Renal cortical epithelial cell (primary cell): ENCODE results near the gene FBXO21. TPM values are rescaled to one million over a fixed set of nuclear protein-coding genes. Genes with fewer than 3 reads are reported as not detected.

Experiments
- DNase-seq: peaks from one replicate; pipeline ENCODE4 v3.0.0-alpha.2; 2011; ENCODE audit warnings: low read depth
- total RNA-seq: library from RNA; depleted of rRNA; stranded (reverse); fragments of >200 nt; gene quantifications from 2 replicates; pipeline ENCODE4 v1.2.3, GENCODE V29; 2014

Gene FBXO21
- total RNA-seq, 1 donor from 2014 or later, result 110 TPM

GRCh38 chr12:117162633-117163032 is 27.6 kb downstream of the FBXO21 start:
- DNase-seq, result no peak

GRCh38 chr12:117162167-117162539 is 28.1 kb downstream of the FBXO21 start:
- no peak for DNase-seq

DNA sequence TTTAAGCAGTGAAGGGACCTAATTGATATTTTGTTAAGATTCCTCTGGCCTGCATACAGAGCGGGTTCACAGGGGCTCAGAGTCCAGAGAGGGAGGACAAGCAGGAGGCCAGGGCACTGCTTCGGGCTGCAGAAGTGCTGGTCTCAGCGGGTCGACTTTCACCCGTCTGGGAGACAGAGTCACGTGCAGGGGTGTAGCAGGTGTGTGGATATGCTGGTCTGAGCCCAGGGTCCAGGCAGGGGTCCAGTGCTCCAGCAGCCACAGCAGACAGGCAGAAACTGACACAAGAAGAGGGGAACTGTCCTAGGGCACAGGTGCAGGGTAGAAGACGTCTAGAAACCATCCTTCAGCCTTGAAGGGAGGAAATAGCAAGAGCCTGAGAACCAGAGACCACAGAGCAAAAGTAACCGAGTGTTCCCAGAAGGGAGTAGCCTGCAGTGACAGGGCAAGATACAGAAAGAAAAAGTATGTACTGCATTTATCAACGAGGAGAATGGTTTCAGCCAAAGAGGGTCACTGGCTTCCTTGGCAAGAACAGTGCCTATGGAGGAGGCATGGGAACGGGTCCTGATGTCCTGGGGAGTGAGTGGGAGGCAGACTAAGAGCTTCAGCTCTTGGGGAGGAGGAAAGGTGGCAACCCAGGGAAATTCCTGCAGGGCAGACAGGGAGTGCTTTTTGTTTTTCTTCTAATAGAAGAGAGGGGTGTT is 28.7 kb downstream of the FBXO21 start:
- no peak for DNase-seq

DNA sequence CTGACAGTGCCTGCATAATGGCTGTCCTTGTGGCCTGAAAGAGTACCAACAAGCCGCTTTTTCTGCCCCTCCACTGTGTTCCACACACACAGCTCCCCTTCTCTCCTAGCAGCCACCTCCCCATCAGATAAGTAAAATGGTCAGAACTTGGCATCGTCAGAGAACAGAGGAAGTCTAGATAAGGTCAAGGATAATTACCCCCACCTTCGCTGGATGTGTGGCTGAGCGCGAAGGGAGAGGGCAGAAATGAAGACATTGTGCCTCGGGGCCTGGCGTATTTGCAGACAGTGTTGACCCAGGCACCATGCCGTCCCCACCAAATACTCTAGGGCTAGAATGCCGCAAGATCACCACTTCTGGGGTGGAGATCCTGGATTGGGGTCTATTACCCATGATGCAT is 30.6 kb downstream of the FBXO21 start:
- DNase-seq, result no peak

- peak; percentile 33 for DNase-seq
These were observed 31.2 kb downstream of the FBXO21 start for GRCh38 chr12:117158911-117159553.

- DNase-seq, result no peak
These were observed 32.2 kb downstream of the FBXO21 start for GRCh38 chr12:117158096-117158495.

DNA sequence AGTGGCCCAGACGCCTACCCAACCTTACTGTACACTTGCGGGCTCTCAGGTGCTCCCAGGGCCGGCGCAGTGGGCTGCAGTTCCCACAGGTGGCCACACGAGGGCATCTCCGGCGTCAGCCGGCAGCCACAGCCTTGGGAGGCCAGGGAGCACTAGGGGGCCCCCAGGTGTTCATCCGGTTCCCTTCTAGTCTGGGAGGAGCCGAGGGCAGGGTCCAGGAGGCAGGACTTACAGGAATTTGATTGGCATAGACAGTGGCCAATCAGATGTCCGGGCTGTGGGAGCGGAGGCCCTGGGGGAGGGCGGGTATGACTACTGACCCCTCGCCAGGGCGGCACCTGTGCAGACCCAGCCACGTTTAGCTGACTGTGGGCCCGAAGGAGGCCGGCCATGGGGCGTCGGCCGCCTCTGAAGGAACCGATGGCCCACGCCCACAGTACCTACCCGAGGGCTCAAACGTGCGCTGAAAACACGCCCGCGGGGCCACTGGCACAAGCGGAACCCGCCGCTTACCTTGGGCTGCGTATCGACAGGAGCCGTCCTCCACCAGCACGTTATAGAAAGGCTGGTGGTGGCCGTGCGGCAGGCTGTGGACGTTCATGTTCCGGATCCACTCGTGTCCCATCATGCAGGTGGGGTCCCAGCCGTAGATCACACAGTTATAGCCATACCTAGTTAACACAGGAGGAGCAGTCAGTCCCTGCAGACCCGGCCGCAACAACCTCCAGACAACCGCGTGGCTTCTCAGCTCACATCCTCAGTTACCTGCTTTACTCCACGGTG is 34.8 kb downstream of the FBXO21 start:
- DNase-seq, result peak; percentile 68

- no peak for DNase-seq
These were observed 37.2 kb downstream of the FBXO21 start for GRCh38 chr12:117152793-117153775.

- DNase-seq, result no peak
These were observed 38.8 kb downstream of the FBXO21 start for GRCh38 chr12:117151403-117152031.

DNA sequence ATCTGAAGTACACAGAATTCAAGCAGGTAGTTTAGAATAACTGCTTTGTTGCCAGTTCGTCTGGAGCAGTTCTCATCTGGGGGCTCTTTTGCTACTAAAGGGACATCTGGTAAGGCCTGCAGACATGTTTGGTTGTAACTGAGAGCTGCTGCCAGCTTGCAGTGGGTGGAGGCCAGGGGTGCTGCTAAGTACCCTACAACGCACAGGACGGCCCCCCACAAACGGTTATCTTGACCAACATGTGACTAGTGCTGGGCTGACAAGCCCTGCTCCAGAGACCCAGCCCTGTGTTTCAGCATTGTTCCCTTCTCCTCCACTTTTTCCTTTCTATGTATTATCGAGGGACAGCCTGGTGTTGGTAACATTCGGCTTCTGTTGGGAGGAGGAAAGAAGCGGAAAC is 40.8 kb downstream of the FBXO21 start:
- DNase-seq, result no peak

DNA sequence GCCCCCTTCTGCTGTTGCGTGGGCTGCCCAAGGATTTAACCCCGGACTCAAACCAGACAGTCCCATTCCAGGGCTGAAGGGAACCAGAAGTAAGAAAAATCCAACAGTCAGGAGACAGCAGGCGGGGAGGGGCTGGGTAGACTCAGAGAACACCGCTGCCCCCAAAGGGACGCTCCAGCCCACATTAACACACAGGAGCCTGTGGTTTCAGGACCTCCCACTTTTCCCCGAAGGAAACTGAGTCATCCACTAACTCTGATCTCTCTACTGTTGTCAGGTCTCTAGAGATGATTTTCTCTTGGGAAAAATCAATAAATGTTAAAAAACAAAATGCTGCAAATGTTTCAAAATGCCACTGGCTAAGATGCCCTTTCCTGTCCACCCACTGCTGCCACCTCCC is 41.6 kb downstream of the FBXO21 start:
- DNase-seq, result no peak

DNA sequence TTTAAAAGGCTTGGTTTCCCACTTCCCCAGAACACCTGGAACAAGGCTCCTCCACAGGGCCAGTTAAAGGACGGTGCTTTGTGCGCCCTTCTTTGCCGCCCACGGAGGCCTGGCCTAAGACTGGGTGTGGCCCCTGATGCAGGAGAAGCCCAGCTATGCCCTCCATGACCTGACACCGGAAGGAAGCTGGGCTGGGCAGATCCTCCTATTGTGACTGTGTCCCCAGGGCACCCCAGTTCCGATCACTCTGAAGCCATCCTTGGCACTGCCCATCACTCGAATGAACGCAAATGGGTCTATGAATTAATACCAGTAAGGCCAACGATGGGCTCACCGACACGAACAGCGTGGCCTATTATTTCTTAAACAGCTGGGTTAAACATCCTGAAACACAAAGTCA is 42.6 kb downstream of the FBXO21 start:
- DNase-seq, result no peak

GRCh38 chr12:117145597-117146154 is 44.6 kb downstream of the FBXO21 start:
- DNase-seq, result no peak

DNA sequence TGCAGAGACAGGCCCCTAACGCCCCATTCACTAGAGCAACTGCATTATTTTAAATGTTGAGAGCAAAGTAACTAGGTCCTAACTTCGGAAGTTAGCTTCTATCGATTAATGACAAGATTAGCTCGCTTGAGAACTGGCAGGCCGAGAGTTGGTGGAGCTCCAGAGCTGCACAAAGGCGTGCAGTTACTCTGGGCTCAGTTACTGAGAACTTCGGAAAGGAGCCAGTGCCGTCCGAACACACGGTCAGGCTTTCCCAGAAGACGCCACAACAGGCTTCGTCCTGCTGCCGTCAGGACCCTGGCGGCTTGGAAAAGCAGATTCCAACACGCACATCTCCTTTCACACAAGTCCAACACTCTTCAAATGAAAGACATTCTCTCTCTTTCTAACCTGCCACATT is 45.7 kb downstream of the FBXO21 start:
- DNase-seq, result no peak

- peak; percentile 59 for DNase-seq
These were observed 47.2 kb downstream of the FBXO21 start for GRCh38 chr12:117143008-117143532.

GRCh38 chr12:117142094-117142493 is 48.2 kb downstream of the FBXO21 start:
- no peak for DNase-seq

- DNase-seq, result no peak
These were observed 49.0 kb downstream of the FBXO21 start for GRCh38 chr12:117141097-117141898.

DNA sequence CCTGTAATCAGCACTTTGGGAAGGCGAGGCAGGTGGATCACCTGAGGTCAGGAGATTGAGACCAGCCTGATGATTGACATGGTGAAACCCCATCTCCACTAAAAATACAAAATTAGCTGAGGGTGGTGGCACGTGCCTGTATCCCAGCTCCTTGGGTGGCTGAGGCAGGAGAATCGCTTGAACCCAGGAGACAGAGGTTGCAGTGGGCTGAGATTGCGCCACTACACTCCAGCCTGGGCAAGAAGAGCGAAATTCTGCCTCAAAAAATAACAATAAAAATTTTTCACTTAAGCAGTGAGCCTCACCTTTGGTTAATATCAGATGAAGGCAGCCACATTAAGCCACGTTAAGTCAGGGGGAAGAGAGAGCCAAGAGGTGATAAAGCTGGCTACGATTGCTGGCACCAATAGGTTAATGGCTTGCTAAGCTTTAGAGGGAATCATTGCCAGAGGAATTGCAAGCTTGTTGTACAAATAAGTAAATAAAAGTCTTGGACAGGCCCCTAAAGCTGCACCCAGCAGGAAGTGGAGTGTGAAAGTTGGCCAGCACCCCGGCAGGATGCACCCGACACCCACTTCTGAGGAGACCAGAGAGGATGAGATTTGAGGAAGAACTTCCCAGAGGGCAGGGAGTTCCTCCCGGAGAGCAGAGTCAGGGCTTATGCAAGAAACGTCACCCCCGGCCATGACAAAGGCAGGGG is 49.7 kb downstream of the FBXO21 start:
- DNase-seq, result peak; percentile 46
